PC-9 (cell line): Measurements from ENCODE around the gene GGPS1.

Experiments used
- CTCF ChIP-seq: fragments of 200-600 bp; sonication (generic); conservative IDR thresholded peaks from 2 replicates; pipeline ENCODE4 v1.6.1; 2017; ENCODE audit warnings: mixed run types, antibody characterized with exemption, mild to moderate bottlenecking, moderate library complexity
- EZH2 ChIP-seq: fragments of 200-600 bp; sonication (generic); IDR thresholded peaks from 2 replicates; pipeline ENCODE4 v1.8.0; 2017; ENCODE audit warnings: antibody characterized with exemption, low read depth

GRCh38 chr1:235292790-235293189 lies 35.6 kb upstream of the GGPS1 start:
- no peak for TF ChIP-seq CTCF
- no peak for TF ChIP-seq EZH2
